Activated CD8-positive, alpha-beta memory T cell treated with anti-CD3 and anti-CD28 coated beads, Interleukin-2, amount 50 U/mL, for 24 hours (primary cell): ENCODE results near the gene LAMA2.

Experiments used
- DNase-seq: peaks from one replicate; pipeline ENCODE4 v3.0.0-alpha.2; 2020; ENCODE audit errors: extremely low read depth

Gene LAMA2

DNA sequence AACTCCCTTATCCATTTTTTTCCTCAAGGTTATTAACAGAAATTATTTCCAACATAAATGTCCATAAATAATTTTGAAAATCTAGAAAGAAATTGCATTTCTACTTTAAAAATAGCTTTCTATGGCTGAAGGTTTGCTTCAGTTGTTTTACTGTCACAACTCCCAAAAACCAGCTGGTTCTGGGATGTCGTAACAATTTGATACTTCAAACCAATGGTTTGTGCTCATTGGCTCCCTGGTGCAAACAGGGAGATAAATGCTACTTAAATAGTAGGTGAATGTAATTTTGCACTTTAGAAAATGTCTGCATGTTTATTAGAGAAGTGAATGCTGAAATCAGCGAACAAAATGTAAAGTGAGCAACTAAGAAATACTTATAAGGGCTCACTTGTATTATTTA, 31.1 kb downstream of the LAMA2 start:
- DNase-seq = no peak

DNA sequence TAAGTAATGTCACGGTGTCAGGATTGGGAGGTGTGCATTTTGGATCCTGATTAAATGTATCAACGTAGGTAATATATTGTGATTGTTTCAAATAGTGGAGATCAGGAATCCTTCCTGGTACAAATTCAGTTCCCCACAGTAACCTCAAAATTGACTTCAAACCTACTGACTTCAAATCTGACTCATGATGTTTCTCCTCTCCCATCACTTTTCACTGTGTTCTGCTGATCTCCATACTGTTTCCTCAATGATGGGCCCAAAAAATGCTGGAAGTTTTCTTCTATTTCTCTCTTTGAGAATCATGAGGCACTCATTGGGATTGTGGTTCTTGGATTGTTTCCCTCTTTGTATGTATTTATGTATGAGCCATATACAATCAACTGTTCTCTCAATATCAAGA, 35.9 kb downstream of the LAMA2 start:
- no peak for DNase-seq

DNA sequence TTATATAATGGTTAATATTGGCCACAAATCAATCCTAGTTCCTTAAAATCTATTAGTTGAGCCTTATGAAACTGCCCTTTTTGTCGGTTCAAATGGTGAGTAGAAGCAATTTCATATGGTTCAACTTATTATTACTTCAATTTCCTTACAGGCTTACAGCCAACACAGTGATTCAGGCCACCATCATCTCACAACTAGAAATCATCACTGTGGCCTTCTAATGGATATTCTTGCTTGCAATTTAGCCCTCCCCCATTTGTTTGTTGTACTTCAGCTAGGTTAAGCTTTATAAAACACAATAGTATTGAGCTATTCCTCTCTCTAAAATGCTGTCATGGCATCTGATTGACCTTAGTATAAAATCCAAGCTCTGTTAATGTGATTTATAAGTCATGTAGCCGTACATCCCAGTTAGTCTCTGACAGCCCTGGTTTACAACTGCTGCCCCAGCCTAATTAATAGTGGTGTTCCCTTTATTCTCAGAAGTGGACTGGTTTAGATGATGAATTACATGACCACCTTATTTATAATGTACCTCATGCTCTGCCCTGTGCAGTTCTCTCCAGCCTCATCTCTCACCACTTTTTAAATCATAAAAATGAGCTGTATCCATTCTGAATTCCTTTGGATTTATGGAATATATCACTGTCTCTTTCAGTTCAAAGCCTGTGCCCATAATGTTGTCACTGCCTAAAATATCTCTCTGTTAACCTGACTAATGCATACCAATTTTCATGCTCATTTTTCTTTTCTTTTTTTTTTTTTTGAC, 36.7 kb downstream of the LAMA2 start:
- no peak for DNase-seq

DNA sequence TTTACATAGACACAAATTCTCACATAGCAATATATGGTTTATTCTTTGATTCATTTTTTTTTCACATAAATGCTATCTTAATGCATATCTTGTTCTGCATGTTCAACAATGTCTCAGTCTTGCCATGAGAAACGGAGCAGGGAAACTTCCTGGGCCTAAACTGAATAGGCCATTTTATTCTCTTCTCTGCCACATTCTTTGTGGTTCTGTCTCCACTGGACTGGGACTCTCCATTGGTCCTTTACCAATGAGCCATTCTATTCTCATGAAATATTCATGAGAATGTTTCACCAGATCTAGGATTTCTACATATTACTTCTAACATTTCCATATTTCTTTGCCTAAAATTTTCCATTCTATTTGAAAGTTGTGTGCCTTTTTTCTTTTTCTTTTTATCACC, 42.8 kb downstream of the LAMA2 start:
- DNase-seq = no peak

DNA sequence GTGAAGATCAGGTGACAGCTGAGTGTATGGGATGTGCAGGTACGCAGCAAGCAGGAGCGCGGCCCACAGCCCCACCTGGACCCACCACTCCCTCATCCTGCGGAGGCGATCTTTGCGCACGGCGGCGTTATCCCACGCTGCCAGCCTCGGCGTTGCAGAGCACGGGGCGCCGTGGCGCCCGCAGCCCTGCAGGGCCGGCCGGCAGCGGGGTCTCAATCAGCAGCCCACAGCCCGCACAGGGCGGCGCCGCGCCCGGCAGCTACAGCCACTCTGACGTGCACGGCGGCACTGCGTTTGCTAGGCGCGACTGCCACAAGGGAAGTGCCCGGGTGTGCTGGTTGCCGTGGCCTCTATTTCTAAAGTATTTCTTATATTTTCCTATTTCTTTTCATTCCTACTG, 46.9 kb downstream of the LAMA2 start:
- DNase-seq = no peak

DNA sequence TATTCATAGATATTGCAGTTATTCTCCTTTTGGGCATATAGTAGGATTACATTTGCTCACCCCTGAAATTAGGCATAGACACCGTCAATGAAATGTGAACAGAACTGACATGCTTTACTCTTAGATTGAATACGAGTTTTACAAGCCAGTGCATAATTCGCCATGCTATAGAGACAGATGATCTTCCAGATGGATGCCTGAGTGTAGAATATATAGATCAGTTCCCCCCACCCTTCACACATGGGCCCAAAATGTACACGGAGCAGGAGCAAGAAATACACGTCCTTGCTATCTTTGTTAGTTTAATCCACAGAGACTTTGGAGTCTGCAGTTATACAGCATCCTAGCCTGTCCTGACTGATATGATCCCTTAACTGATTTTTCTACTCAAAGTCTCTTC, 47.4 kb downstream of the LAMA2 start:
- no peak for DNase-seq

DNA sequence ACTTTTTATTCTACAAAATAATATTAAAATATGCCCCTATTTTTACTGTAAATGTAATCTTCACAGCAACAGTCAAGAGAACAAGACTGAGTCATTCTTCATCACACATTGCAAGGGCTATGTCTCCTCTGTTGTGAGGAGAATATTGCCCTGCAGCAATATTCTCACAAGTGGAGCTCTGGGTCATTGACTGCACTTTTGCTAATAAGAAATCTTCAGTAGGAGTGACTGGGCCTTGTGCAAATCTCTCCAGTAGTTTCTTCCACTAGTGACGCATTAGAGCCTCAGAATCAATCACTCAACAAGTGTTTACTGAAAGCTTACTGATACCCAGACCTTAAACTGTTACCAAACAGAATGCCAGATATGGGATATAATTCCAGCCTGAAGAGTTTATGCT, 49.1 kb downstream of the LAMA2 start:
- DNase-seq = no peak

DNA sequence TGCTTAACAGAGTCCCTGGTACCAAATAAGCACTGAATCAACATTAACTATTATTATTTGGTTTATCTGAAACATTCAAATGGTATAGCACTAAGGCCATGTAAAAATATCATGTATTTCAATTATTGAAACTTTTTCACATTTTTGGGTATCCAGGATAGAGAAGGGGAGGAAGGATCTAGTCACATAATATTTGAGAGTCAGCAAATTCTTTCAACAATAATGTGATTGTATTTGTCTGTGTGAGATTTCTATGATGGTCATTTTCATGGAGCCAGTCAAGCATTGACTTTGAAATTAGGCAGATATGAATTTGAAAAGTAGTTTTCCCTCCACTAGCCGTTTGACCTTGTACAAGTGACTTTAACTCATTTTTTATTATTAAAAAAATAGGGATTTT, 67.9 kb downstream of the LAMA2 start:
- DNase-seq = no peak

DNA sequence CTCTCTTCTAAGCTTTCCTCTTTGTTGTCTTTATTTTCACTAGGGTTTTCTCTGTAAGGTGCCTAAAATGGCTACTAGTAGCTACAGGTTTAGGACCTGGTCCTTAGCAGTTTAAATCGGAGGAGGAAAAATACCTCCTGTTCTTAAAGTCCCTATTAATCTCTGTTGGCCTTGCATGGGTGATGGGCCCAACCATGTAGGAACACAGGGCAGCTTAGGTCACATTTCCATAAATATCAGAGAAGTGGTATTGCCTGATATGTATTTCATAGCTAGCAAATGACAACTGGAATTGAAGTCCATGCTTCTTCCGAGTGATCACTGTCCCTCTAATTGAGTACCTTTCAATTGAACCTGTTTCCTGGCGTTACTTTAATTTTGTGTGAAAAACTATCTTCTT, 70.0 kb downstream of the LAMA2 start:
- no peak for DNase-seq

DNA sequence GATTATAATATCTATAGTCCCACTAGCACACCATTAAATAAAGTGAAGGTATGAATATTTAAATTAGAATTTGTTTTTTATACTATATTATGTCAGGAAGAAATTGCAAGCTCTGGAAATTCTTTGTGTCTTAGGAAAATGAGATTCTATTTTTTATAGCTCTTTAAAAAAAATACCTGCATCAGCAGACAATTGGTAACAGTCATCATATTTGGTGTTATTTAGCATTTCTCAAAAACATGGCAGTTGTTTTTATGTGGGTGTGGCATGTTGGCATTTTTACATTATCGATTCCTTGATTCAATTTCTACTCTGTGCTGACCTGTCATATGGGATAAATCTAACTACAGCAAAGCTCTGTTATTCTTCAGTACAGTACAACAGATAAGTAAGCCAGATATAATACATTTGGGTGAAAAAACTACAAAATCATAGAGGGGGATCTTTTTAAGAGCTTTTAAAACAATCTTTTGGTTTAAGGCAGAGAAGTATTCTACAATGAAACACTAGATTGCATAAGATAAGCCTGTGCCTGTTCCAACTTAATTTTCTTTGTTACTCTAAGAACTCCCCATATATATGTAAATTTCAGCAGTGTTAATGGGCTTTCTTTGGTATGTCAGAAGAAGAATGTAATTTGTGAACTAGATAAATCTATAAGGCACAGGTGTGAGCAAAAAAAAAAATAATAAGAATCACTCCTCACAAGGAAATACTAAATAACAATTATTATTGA, 71.5 kb downstream of the LAMA2 start:
- DNase-seq = no peak

DNA sequence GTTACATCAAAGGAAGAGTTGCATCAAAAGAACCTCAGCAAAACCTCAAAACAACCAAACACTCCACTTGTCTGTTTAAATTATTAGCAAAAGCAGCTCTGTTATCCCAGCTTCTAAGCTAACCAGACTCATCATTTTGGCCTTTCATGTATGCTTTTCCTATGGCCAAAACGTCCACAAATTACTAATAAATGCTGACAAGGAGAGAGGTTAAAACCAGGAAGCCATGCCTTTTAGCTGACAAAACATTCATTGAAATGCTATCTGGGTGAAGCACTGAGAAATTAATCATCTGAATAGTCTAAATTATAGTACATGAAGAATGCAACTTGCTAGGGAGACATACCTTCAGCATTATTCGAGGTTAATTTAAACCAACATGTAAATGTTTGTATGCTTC, 80.6 kb downstream of the LAMA2 start:
- no peak for DNase-seq

DNA sequence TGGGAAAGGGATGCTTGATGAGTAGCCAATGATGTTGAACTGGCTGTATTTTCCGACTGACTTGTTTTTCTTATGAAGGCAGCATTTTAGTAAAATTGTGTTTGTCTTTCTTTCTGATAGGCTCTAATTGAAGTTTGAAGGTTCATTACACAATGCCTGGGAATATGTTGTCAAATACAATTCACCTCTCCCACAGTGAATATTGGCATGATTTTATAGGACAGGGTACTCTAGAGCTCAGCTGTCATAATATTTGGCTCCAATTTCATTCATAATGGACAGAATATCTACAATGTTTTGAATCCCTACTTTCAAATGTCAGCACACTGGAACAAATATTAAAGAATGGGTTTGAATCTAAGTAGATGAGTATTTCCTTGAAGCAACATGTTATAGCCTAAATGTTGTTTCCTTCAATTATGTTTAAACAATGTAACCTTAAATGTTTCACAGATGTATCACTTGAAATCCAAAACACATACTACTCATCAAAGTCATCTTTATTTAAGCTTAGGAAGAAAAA, 81.4 kb downstream of the LAMA2 start:
- DNase-seq = no peak

DNA sequence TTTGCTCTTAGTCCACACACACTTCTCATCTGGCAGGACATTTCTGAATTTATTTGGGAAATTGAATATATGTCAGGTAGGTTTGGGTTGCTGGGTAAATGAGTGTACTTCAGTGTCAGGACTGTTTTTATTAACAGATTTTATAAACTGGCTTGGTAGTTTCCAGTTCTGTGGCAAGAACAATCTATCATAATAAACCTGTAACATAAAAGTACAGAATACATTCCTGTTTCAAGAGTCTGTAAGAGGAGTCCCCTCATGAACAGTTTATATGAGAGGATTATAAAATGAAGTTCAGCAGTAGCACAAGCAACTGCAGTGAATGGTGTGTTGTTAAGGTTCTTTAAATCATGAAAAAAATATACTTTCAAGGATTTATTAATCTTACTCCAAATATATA, 81.8 kb downstream of the LAMA2 start:
- DNase-seq = no peak

DNA sequence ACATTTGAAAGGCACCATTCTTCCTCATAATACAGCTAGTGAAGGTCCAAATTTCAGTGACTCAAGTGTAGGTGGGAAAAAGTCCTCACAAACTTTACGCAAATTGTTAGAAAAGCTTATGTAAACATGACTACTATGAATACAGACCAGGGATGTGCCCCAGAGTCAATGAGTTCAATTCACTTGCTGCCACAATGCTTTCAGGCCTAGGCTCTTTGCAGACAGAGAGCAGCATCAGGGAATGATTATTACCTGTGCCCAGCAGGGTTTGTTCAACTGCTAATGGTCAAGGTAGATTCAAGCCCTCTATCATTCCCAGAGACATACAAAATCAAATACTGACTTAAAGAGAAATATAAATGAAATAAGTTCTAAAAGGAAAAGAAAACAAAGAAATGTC, 84.0 kb downstream of the LAMA2 start:
- no peak for DNase-seq

DNA sequence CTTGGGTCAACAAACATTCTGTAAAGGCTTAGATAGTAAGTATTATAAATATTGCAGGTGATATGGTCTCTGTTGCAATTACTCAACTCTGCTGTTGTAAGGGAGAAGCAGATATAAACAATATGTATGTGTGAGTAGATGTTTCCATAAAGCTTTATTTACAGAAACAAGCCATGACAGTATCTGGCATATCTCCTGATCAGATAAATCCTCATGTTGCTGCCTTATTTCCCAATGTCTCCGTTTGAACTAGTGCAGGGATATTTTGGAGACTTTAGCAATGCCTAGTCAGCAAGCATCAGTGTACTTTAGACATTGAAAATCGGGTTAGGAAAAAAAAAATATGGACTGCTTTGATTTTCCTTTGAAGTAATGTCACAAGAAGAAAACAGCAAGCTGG, 96.1 kb downstream of the LAMA2 start:
- no peak for DNase-seq

DNA sequence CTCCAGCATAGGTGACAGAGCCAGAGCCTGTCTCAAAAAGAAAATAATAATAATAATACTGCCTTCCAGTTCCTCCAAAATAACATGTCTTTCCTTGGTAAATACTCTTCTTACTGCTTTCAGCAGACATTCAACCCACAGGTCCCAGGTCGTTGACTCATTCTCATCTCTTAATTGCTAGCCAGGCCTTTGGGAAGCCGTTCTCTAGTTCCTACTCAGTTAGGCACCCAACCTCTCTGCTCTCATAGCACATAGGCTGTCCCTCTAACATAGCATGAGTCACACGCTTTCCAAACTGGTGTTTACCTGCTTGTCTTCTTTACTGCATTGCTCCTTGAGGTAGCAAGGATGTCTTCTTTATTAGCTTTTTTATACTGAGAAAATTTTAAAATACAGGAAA, 98.8 kb downstream of the LAMA2 start:
- DNase-seq = no peak

DNA sequence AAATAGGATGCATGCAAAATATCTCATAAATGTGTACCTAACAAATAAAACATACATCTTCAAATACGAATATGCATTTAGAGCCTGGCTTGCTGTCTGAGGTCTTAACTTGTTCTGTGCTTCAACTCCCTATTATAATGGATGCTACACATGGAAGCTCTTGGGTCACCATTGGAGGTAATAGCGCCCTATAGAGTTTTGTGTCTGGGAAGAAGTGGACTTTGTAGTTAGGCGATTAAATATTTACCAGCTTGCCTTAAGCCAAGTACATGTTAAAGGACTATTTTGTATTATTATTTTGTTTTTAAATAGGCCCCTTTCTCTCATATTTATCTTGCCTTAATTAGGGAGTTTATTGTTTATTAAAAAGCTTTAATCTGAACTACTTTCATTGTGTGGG, 107.4 kb downstream of the LAMA2 start:
- DNase-seq = no peak

DNA sequence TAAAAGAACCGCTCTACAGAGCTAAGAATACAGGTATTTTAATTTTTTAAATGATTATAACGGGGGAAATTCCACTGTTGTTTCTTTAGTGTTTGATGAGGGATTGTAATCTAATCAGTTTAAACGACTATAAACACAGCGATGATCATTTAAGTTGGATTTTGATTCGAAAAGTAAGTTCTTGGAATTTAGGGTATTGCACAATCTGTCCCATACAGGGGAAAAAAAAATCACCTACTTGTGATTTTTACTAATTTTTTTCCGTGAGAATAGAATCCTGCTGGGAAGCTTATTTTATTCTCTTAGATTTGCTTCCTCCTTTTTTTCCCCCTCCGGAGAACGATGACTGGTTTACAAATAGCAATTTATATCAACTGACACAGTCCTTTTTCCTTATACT, 108.0 kb downstream of the LAMA2 start:
- DNase-seq = no peak

DNA sequence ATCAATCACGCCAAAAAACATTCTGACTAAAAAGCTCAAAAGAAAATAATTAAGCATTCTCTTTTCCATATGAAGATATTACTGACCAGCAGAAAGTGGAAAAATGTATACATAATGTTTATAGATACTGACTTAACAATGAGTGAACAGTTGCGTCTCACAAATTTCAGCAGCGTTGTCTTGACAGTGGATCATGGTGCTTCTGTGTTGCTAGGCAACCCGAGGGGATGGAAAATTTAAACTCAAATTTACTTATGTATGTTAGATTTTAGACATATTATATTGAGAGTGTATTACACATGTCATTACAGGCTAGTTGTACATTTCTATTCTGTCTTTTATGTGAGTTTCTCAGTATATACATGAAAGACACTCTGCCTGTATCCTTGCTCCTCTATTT, 110.2 kb downstream of the LAMA2 start:
- DNase-seq = no peak

DNA sequence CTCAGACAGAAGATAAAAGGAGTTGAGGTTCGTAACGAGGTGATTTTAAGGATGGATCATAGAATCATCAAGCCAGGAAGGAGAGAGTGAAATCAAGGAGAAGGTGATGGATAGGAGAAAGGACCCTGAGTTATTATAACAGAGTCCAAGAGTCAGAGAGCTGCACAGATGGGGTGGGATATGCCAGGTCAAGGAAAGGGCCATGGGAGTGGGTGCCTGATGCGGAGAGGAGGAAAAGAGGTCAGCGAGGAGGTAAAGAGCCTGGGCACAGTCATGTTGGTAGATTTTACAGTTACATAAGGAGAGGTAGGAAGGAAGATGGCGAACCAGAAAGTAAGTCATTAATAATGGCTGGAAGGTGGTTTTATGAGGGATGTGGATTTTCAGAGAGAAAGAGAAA, 114.9 kb downstream of the LAMA2 start:
- DNase-seq = no peak

DNA sequence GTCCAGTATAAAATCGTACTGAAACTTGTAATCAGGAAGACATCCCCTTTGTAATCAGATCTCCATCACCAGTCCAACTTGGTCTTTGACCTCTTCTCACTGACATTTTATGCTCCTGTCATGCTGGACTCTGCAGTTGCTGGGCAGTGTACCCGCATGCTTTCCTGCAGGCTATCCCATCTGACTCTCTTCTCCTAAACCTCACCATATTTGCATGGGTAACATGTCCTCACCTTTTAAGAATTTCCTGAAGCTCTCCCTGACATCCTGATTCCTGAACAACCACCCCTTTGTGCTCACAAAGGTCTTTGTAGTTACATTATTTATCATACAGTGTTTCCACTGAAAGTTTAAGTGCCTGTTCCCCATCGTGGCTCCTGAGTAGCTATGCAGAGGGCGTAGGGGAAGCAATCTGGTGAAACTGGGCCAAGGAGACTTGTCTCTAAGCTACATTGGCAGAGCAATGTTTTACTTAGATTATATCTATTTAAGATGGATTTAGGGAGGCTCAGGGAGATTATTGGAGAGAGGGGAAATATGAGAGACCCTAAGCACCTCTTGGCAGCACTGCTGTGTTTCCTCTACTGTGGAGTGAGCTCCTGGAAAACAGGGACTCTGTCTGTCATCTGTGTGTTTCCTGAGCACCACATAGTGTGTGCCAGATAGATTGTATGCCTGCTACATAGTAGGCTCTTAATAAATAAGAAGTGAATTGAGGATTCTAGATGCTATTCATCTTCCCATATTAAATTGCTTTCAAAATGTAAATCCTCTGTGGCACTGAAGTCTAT, 124.0 kb downstream of the LAMA2 start:
- DNase-seq = no peak

DNA sequence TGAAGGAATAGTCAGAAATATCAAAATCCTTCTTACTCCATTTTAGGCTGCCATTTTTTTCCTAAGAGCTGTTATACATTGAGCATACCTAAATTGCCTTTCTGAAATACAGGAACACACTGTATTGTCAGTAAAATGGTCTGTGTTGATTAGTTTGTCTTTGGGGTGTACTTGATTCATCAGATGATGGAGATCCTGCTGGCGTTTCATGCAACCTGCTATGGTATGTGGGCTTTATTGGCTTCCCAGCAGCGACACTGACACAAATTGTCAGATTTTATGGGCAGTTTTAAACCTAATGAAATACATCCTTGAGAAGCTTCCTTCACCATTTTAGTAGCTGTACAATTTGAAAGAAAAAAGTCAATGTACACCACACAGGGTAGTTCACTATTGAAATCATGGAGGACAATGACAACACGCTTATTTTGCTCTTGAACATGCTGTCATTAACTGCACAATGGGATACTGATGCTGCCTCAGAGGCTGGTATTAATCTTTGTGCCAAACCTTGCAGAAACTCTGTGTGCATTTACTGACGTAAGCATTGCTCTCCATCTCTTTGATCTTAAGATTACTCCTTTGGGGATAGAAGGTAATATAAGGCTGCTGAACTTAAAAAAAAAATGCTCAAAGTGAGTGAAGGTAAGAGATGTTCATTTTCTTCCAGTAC, 124.9 kb downstream of the LAMA2 start:
- no peak for DNase-seq
